Activated naive CD4-positive, alpha-beta T cell treated with anti-CD3 and anti-CD28 coated beads for 36 hours (primary cell): ENCODE results near the gene OPCML. TPM values are rescaled to one million over a fixed set of nuclear protein-coding genes. Genes with fewer than 3 reads are reported as not detected.

Experiments
- CTCF ChIA-PET: fragments of 350-600 bp; sonication (Branson Sonifier 250); formaldehyde crosslinking; loops from one replicate; lab custom pipeline; 2021; ENCODE audit warnings: antibody characterized with exemption; lab: Charles Lee
- DNase-seq: peaks from one replicate; pipeline ENCODE4 v3.0.0-alpha.2; 2020
- H3K27ac Mint-ChIP-seq: one replicate; pipeline ENCODE4 v1.8.0; 2021; ENCODE audit warnings: mild to moderate bottlenecking, mixed read lengths
- H3K27me3 Mint-ChIP-seq: one replicate; pipeline ENCODE4 v1.8.0; 2021; ENCODE audit warnings: low read depth, mixed read lengths
- H3K36me3 Mint-ChIP-seq: one replicate; pipeline ENCODE4 v1.8.0; 2021; ENCODE audit warnings: low read depth, mixed read lengths
- H3K4me1 Mint-ChIP-seq: one replicate; pipeline ENCODE4 v1.8.0; 2021; ENCODE audit warnings: low read depth, mixed read lengths
- H3K4me3 Mint-ChIP-seq: one replicate; pipeline ENCODE4 v1.8.0; 2021; ENCODE audit warnings: mild to moderate bottlenecking, moderate library complexity, mixed read lengths
- H3K9me3 Mint-ChIP-seq: one replicate; pipeline ENCODE4 v1.8.0; 2021; ENCODE audit warnings: mixed read lengths
- intact Hi-C: fragments of 100-400 bp; cut with micrococcal nuclease; formaldehyde crosslinking; loops from one replicate; pipeline ENCODE4 v1.15.1; 2023
- total RNA-seq, 2 experiments: library from RNA; stranded (reverse); gene quantifications; one replicate each; pipeline ENCODE4 v1.2.3, GENCODE V29; 2021

OPCML gene
- total RNA-seq, 2 experiments from 2014 or later = not detected

DNA sequence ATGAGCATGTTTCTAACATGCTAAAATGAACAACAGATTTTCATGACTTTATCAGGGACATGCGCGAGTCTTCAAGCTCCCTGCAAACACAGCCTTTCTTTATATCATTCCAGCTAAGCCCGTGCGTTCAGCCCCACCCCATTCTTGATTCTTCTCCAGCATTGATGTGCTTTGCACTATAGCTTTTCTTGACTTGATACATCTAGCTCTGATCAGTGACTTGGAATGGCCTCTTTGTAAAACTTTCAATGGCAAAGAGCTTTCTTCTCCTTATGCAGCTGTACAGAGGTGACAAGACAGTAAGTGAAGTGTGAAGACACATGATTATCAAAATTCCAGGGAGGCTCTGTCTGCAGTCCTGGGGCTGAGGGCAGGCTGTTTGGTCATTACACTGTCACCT lies 561.0 kb downstream of the OPCML start:
- Mint-ChIP-seq H3K36me3 (no peaks in the 10 kb centered on the region), H3K4me1 (no peaks in the 10 kb centered on the region), H3K27me3 (peaks cover 7% of the 10 kb centered on the region), H3K27ac (no peak overlapping the region), H3K4me3 (no peak overlapping the region), H3K9me3 (peaks cover 4% of the 10 kb centered on the region)
- no peak for DNase-seq
- intact Hi-C loops = no loop called here
- CTCF ChIA-PET = no interaction called here

DNA sequence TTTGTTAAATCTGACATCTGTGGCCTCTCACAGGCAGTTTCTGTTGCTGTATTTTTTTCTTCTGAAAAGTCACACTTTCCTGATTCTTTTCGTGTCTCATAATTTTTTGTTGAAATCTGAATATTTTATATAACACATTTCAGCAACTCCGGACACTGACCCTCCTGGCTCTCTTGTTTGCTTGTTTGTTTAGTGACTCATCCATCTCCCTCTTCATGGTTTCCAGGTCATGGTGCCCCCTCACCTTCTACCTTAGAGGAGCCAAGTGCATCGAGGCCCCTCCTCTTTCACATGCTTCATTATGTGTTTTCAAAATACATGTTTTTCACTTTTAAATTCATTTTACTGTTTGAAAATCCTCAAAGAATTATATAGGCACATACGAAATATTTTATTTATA lies 562.4 kb downstream of the OPCML start:
- no peak for DNase-seq
- Mint-ChIP-seq H3K36me3 (no peaks in the 10 kb centered on the region), H3K27me3 (peaks cover 3% of the 10 kb centered on the region), H3K4me1 (no peaks in the 10 kb centered on the region), H3K27ac (no peak overlapping the region), H3K4me3 (no peak overlapping the region), H3K9me3 (peaks cover 4% of the 10 kb centered on the region)
- intact Hi-C loops = no loop called here
- CTCF ChIA-PET = no interaction called here

DNA sequence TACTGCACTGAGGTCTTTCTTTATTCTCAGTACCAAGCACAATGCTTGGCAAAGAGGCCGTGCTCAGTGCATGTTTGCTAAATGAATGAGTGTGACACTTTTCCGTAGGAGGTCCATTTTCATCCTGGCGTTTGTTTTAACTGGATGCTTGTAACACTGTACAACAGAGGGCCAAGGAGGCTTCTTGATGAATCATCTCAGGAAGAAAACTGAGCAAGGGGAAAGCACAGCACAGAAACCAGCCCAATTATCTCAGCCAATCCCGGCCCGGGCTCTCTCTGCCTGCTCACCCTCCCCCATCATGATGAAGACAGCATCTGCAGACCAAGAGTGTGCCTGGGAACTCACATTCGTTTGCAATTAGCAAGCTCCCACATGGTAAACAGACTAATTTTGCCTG lies 570.3 kb downstream of the OPCML start:
- DNase-seq = no peak
- intact Hi-C loops = no loop called here
- Mint-ChIP-seq H3K27me3 (peaks cover 2% of the 10 kb centered on the region), H3K27ac (no peak overlapping the region), H3K9me3 (no peaks in the 10 kb centered on the region), H3K4me3 (no peak overlapping the region), H3K36me3 (no peaks in the 10 kb centered on the region), H3K4me1 (no peaks in the 10 kb centered on the region)
- CTCF ChIA-PET = no interaction called here

DNA sequence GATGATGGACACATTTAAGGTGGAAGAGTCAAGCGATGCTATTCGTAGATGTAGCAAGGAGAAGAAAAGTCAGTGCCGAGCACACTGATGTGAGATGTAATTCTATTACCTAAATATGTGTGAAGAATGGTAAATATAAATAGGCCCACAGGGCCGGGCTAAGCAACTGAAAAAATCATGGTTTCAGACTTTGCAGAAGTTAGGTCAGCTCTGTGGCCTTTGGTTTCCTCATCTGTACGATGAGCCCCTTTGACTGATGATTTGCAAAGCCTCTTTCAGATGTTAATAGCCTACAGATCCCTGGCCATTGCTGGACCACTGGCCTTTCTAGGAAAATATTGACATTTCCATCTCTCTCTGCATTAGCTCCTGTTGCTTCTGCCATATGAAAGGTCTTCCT lies 570.8 kb downstream of the OPCML start:
- peaks cover 2% of the 10 kb centered on the region for H3K27me3 Mint-ChIP-seq
- no peak for DNase-seq
- no peak overlapping the region for H3K27ac Mint-ChIP-seq
- H3K36me3 Mint-ChIP-seq = no peaks in the 10 kb centered on the region
- no peaks in the 10 kb centered on the region for H3K4me1 Mint-ChIP-seq
- intact Hi-C loops = no loop called here
- CTCF ChIA-PET = no interaction called here
- no peaks in the 10 kb centered on the region for H3K9me3 Mint-ChIP-seq
- H3K4me3 Mint-ChIP-seq = no peak overlapping the region

DNA sequence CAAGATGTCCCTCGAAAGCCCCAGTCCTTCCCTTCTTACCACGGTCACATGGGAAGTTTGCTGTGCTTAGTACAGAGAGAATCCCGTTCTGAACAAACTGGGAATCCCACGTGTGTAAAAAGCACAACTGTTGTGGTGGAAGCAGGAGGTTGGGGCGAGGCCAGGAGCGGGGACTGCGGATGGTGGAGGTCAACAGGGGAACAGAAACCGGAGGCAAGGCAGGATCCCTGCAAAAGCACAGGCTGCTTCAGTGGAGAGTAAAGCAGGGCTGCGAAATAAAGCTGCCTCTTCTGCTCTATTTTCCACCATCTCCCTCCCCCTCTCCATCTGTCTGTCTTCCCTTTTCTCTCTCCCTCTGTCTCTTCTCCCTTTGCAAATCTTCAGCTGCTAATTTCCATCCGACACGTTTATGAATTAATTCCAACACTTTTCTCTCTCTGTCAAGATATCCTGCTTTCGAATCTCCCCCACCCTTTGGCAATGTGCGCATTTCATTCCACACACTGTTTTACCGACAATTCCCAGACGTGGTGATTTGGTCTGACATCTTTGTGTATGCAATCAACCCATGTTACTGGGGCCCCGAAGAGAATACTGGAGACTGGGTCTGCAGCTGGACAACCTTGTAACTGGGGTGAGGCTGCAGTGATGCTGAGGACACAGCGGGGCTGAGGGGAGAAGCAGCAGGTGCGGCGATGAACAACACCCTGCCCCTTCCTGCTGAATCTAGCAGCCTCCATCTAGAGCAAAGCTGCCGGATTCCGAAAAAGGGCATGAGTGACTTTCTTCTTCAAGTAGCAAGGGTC lies 571.8 kb downstream of the OPCML start:
- no peaks in the 10 kb centered on the region for H3K36me3 Mint-ChIP-seq
- CTCF ChIA-PET = no interaction called here
- H3K4me3 Mint-ChIP-seq = no peak overlapping the region
- H3K27me3 Mint-ChIP-seq = peaks cover 2% of the 10 kb centered on the region
- H3K4me1 Mint-ChIP-seq = no peaks in the 10 kb centered on the region
- DNase-seq = no peak
- H3K27ac Mint-ChIP-seq = no peak overlapping the region
- no peaks in the 10 kb centered on the region for H3K9me3 Mint-ChIP-seq
- intact Hi-C loops = no loop called here

DNA sequence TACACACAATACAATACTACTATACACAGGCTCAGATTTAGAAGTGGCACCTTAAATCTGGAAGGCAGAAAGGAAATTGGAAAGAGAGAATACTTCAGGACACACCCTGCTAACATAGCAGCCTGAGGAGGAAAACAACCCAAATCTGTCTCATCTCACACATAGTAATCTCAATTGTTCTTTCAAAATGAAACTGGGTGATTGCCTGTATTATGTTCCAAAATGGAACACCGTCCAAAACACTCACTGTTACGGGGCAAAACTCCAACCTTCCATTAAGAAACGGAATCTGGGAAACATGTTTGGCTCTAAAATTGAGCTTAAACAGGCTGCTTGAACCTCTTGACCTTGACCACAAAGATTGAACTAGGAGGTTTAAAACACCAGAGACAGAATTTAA lies 572.6 kb downstream of the OPCML start:
- H3K27me3 Mint-ChIP-seq = peaks cover 2% of the 10 kb centered on the region
- no peak overlapping the region for H3K4me3 Mint-ChIP-seq
- CTCF ChIA-PET = no interaction called here
- H3K27ac Mint-ChIP-seq = no peak overlapping the region
- H3K4me1 Mint-ChIP-seq = no peaks in the 10 kb centered on the region
- intact Hi-C loops = no loop called here
- H3K9me3 Mint-ChIP-seq = no peaks in the 10 kb centered on the region
- H3K36me3 Mint-ChIP-seq = no peaks in the 10 kb centered on the region
- DNase-seq = no peak

DNA sequence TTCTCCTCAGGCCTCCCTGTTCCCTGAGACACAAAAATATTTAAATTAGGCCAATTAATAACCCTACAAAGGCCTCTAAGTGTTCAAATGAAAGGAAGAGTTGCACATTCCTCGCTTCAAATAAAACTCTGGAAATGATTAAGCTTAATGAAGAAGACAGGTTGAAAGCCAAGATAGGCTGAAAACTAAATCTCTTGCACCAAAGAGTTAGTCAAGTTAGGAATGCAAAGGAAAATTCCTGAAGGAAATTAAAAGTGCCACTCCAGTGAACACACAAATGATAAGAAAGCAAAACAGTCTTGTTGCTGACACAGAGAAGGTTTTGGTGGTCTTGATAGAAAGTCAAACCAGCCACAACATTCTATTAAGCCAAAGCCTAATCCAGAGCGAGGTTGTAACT lies 574.4 kb downstream of the OPCML start:
- CTCF ChIA-PET = interaction anchor here (1.0 kb wide), 1 partner anchor 17 kb away, joined by 4 read pairs; no protein-coding TSS in a partner anchor

DNA sequence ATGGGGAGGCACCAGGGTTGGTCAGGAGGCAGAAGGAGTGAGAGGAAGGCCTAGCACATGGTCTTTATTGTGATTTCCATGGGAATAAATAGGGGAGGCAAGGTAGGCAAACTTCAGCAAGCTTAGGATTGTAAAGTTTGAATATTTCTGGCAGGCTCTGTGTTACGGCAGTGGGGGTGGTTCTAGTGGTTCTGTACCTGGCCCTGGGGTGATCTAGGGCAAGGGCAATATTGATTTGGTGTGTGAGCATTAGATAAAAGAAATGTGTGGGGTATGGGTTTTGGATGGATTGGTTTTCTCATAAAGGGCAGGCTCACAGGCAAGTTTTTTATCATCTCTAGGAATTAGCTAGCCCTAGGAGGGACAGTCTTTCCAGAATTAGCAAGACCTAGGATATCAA lies 584.0 kb downstream of the OPCML start:
- Mint-ChIP-seq H3K9me3 (peaks cover 2% of the 10 kb centered on the region), H3K27ac (no peak overlapping the region), H3K4me1 (peaks cover 2% of the 10 kb centered on the region), H3K4me3 (no peak overlapping the region), H3K27me3 (peaks cover 18% of the 10 kb centered on the region), H3K36me3 (peaks cover 2% of the 10 kb centered on the region)
- DNase-seq = no peak
- intact Hi-C loops = no loop called here
- CTCF ChIA-PET = interaction anchor here (2.5 kb wide), 1 partner anchor 8 kb away, joined by 14 read pairs; no protein-coding TSS in a partner anchor

More for the DNA sequence above, 574.4 kb downstream of the OPCML start:
- Mint-ChIP-seq H3K27ac (no peak overlapping the region), H3K4me3 (no peak overlapping the region), H3K36me3 (no peaks in the 10 kb centered on the region), H3K9me3 (no peaks in the 10 kb centered on the region), H3K4me1 (no peaks in the 10 kb centered on the region), H3K27me3 (no peaks in the 10 kb centered on the region)
- DNase-seq = no peak
- intact Hi-C loops = no loop called here

DNA sequence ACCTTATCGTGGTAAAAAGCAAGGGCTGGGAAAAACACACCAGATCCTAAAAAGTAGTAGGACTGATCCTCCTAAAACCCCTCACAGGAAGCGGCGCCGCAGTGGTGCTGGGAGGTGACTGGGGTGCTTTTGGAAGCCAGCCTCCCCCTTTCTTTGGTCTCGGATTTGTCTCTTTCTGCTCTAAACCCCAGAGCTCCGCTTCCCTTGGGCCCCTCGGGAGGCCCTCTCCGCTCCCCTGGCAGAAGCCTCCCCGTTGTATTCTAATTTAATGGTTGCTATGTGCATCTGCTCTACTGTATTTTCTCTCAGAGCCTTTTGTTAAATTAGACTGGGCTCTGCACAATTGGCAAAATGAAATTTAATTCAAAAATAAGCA lies 587.7 kb downstream of the OPCML start:
- Mint-ChIP-seq H3K4me3 (no peak overlapping the region), H3K27ac (no peak overlapping the region), H3K27me3 (peaks cover 39% of the 10 kb centered on the region), H3K36me3 (peaks cover 2% of the 10 kb centered on the region), H3K9me3 (no peaks in the 10 kb centered on the region), H3K4me1 (peaks cover 3% of the 10 kb centered on the region)
- CTCF ChIA-PET = no interaction called here
- DNase-seq = no peak
- intact Hi-C loops = no loop called here

DNA sequence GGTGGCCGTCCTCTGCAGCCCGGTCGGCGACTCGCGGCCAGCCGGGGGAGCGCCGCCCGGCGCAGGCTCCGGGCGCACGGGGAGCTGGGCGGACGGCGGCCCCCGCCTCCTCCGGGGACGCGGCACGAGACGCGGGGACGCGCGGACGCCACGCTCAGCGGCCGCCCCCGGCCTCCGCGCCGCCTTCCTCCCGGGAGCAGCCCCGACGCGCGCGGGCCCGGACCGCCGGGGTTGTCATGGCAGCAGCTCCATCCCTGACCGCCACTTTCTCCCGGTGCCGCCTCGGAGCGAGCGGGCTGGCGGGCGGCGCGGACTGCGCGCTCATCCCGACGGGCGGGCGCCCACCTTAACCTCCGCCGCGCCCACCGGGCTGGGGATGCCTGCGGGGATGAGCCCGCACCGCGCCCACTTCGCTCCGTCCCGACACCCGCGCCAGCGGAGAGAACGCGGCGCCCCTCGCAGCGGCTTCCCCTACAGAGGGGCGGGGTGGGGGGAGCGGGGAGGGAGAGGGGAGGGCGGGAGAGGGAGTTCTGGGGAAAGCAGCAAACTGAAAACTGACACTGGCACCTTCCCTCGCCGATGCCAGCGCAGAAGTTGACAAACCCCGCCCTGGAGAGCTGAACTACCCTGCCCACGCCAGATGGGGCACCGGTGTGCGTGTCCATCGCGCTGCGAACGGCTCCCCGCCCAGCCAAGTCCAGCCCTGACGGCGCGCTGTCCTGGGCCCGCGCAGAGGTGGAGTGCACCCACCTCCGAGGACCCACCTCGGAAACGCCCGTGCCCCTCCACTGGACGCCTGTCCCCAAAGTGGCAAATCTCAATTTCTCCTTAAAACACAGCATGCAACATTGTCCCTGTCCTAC lies 588.4 kb downstream of the OPCML start:
- no peaks in the 10 kb centered on the region for H3K9me3 Mint-ChIP-seq
- H3K4me3 Mint-ChIP-seq = no peak overlapping the region
- no peak overlapping the region for H3K27ac Mint-ChIP-seq
- CTCF ChIA-PET = interaction anchor here (0.6 kb wide), 1 partner anchor 348 kb away, joined by 4 read pairs; no protein-coding TSS in a partner anchor
- intact Hi-C loops = no loop called here
- DNase-seq = no peak
- H3K36me3 Mint-ChIP-seq = peaks cover 2% of the 10 kb centered on the region
- peaks cover 39% of the 10 kb centered on the region for H3K27me3 Mint-ChIP-seq
- peaks cover 3% of the 10 kb centered on the region for H3K4me1 Mint-ChIP-seq

DNA sequence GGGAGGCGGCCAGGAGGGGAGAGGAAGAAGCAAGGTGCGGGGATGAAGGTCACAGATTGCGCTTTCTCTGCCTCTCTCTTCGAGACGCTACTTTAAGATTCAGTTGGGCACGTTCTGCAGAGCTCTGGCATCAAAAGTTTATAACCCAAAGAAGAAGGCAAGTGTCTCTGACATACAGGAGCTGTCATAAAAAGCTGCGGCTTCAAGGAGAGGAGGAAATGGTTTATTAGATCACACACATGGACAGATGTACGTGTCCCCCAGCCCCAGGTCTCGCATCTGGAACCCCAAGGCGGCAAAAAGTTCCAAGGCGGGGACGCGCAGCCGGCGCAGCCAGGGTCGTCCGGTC lies 589.0 kb downstream of the OPCML start:
- Mint-ChIP-seq H3K36me3 (peaks cover 2% of the 10 kb centered on the region), H3K4me3 (peak overlapping the region; percentile 1), H3K27ac (no peak overlapping the region), H3K4me1 (peaks cover 3% of the 10 kb centered on the region), H3K9me3 (no peaks in the 10 kb centered on the region), H3K27me3 (peaks cover 39% of the 10 kb centered on the region)
- CTCF ChIA-PET = interaction anchor here (0.6 kb wide), 1 partner anchor 348 kb away, joined by 4 read pairs; no protein-coding TSS in a partner anchor
- intact Hi-C loops = no loop called here
- DNase-seq = no peak

DNA sequence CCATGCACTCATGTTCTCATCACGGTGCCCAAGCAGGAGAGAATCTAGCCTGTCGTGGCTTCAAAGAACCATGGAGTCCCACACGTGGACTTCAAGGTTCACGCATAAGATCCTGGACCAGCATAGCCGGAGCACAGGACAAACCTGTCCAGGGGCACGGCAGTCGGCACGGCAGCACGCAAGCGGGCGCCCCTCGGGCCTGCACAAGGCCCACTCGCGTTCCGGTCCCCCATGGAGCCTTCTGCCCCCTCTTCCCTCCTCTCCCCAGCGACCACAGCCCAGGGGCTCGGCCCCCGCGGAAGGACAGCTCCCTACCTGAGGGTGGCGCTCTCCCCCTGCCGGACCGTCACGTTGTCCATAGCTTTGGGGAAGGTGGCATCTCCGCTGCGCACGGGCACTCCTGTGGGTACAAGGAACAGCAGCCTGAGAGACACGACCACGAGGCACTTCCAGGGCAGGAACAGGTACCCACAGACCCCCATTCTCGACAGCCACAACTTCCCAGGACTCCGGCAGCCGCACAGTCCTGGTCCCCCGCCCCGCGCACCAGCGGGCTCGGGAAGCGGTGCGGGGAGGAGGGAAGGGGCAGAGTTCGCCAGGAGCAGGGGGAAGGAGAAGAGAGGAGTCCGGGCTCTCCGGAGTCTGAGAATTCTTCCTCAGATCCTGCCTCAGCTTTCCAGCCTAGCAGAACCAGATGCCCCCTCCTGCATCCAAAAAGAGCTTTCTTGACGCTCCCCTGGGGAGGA lies 589.5 kb downstream of the OPCML start:
- intact Hi-C loops = no loop called here
- Mint-ChIP-seq H3K4me1 (peaks cover 3% of the 10 kb centered on the region), H3K9me3 (no peaks in the 10 kb centered on the region), H3K36me3 (peaks cover 2% of the 10 kb centered on the region), H3K27ac (no peak overlapping the region), H3K4me3 (peak overlapping the region; percentile 1), H3K27me3 (peaks cover 39% of the 10 kb centered on the region)
- CTCF ChIA-PET = interaction anchor here (0.6 kb wide), 1 partner anchor 347 kb away, joined by 4 read pairs; no protein-coding TSS in a partner anchor
- DNase-seq = no peak
